Measurements from ENCODE around the gene C1orf56.

Gene C1orf56

GRCh38 chr1:151060657-151061421 lies 13.3 kb downstream of the C1orf56 start:
- TF ChIP-seq CTCF (IDR thresholded peaks at IDR 0.05; ENCODE audit: low read depth, low read length, missing control alignments), result no peak
- peak overlapping the region; percentile 80 for H3K4me3 ChIP-seq (ENCODE audit: low read depth, low read length)
- DNase-seq (ENCODE audit: low read depth), result no peak

GRCh38 chr1:151061704-151062103 lies 14.2 kb downstream of the C1orf56 start:
- no peak for TF ChIP-seq CTCF (IDR thresholded peaks at IDR 0.05; ENCODE audit: low read depth, low read length, missing control alignments)
- no peak overlapping the region for H3K4me3 ChIP-seq (ENCODE audit: low read depth, low read length)
- no peak for DNase-seq (ENCODE audit: low read depth)

GRCh38 chr1:151062741-151063371 lies 15.3 kb downstream of the C1orf56 start:
- no peak for TF ChIP-seq CTCF (IDR thresholded peaks at IDR 0.05; ENCODE audit: low read depth, low read length, missing control alignments)
- no peak for DNase-seq (ENCODE audit: low read depth)
- no peak overlapping the region for H3K4me3 ChIP-seq (ENCODE audit: low read depth, low read length)

- no peak overlapping the region for H3K4me3 ChIP-seq (ENCODE audit: low read depth, low read length)
- TF ChIP-seq CTCF (IDR thresholded peaks at IDR 0.05; ENCODE audit: low read depth, low read length, missing control alignments), result no peak
- DNase-seq (ENCODE audit: low read depth), result no peak
These were observed 17.6 kb downstream of the C1orf56 start for GRCh38 chr1:151065089-151065645.

GRCh38 chr1:151067185-151067584 lies 19.6 kb downstream of the C1orf56 start:
- no peak for TF ChIP-seq CTCF (IDR thresholded peaks at IDR 0.05; ENCODE audit: low read depth, low read length, missing control alignments)
- H3K4me3 ChIP-seq (ENCODE audit: low read depth, low read length), result no peak overlapping the region
- no peak for DNase-seq (ENCODE audit: low read depth)

GRCh38 chr1:151069103-151069486 lies 21.5 kb downstream of the C1orf56 start:
- TF ChIP-seq CTCF (IDR thresholded peaks at IDR 0.05; ENCODE audit: low read depth, low read length, missing control alignments), result no peak
- H3K4me3 ChIP-seq (ENCODE audit: low read depth, low read length), result no peak overlapping the region
- DNase-seq (ENCODE audit: low read depth), result no peak
